B cell (primary cell): ENCODE measurements around the gene PGR. TPM values are rescaled to one million over a fixed set of nuclear protein-coding genes. Genes with fewer than 3 reads are reported as not detected.
A peak's percentile ranks its signal among the peaks of the same experiment; 100 is the strongest.

ENCODE experiments used
- ATAC-seq: fragments of 200-7000 bp; cut with Tn5 transposase; one replicate; pipeline ENCODE4 v1.10.0; 2021; ENCODE audit warnings: low read depth, mild to moderate bottlenecking, moderate number of reproducible peaks, moderate library complexity
- CTCF ChIA-PET: fragments of 350-600 bp; sonication (Branson Sonifier 250); formaldehyde crosslinking; loops from one replicate; lab custom pipeline; 2021; ENCODE audit warnings: antibody characterized with exemption, inconsistent platforms; lab: Charles Lee
- POLR2A ChIA-PET: fragments of 350-600 bp; sonication (Branson Sonifier 250); formaldehyde crosslinking; loops from one replicate; lab custom pipeline; 2021; ENCODE audit warnings: antibody characterized with exemption; lab: Charles Lee
- DNase-seq: peaks from one replicate; pipeline ENCODE4 v3.0.0; 2013
- H2AFZ ChIP-seq: 2 replicates; pipeline ENCODE4 v1.6.1; 2012; ENCODE audit warnings: mild to moderate bottlenecking, low read depth, low read length; ENCODE audit not compliant: insufficient read depth, poor library complexity, severe bottlenecking
- H3K27ac ChIP-seq, 2 donors: 1 replicate in 1 of 2; 2 replicates in 1 of 2; pipeline ENCODE4 v1.5.1; 2012 to 2013; ENCODE audit warnings: low read length in 2 of 2, mild to moderate bottlenecking in 2 of 2, moderate library complexity in 1 of 2
- H3K27me3 ChIP-seq, 4 experiments: fragments of 200-600 bp in 1 of 4; sonication (generic) in 1 of 4; replicated peaks in 1 of 4; 1 replicate in 2 of 4; 2 replicates in 2 of 4; pipeline versions ENCODE4 v1.6.1 to v1.7.0; 2013 to 2016; ENCODE audit warnings: low read length in 3 of 4, mild to moderate bottlenecking in 2 of 4, mixed read lengths in 1 of 4, moderate library complexity in 1 of 4; ENCODE audit not compliant: insufficient read depth in 4 of 4, control insufficient read depth in 3 of 4; ENCODE audit errors: control extremely low read depth in 1 of 4
- H3K36me3 ChIP-seq, 2 experiments: replicated peaks in 1 of 2; 1 replicate in 1 of 2; 2 replicates in 1 of 2; pipeline versions ENCODE4 v1.6.1 to v1.7.1; 2013; ENCODE audit warnings: low read length in 1 of 2; ENCODE audit not compliant: insufficient read depth in 2 of 2, control insufficient read depth in 1 of 2; ENCODE audit errors: control extremely low read depth in 1 of 2, extremely low read depth in 1 of 2
- H3K4me1 ChIP-seq, 2 donors: fragments of 200-600 bp in 1 of 2; sonication (generic) in 1 of 2; 1 replicate in 1 of 2; 2 replicates in 1 of 2; pipeline versions ENCODE4 v1.5.1 to v1.6.1; 2013 to 2017; ENCODE audit warnings: low read length in 2 of 2; ENCODE audit not compliant: control insufficient read depth in 2 of 2, insufficient read depth in 2 of 2
- H3K4me2 ChIP-seq: replicated peaks from 2 replicates; pipeline ENCODE3; 2012; ENCODE audit warnings: mild to moderate bottlenecking, low read depth, low read length; ENCODE audit not compliant: poor library complexity, severe bottlenecking
- H3K4me3 ChIP-seq, 5 experiments: fragments of 200-600 bp in 1 of 5; sonication (generic) in 1 of 5; 1 replicate in 3 of 5; 2 replicates in 2 of 5; pipeline versions ENCODE4 v1.5.1 to v1.7.0; 2011 to 2016; ENCODE audit warnings: low read length in 4 of 5, mild to moderate bottlenecking in 4 of 5, low read depth in 2 of 5, control low read depth in 1 of 5, moderate library complexity in 1 of 5; ENCODE audit not compliant: insufficient read depth in 1 of 5; ENCODE audit errors: control extremely low read depth in 1 of 5, extremely low read depth in 1 of 5
- H3K79me2 ChIP-seq: fragments of 200-600 bp; sonication (generic); one replicate; pipeline ENCODE4 v1.6.0; 2016; ENCODE audit warnings: low read length; ENCODE audit not compliant: control insufficient read depth, insufficient read depth
- H3K9ac ChIP-seq: fragments of 200-600 bp; sonication (generic); 2 replicates; pipeline ENCODE4 v1.6.1; 2017; ENCODE audit warnings: mild to moderate bottlenecking, low read length, moderate library complexity
- H3K9me3 ChIP-seq, 3 donors: one replicate each; pipeline versions ENCODE4 v1.6.1 to v1.7.1; 2013; ENCODE audit warnings: low read length in 2 of 3; ENCODE audit not compliant: control insufficient read depth in 2 of 3, insufficient read depth in 1 of 3; ENCODE audit errors: control extremely low read depth in 1 of 3
- H4K20me1 ChIP-seq: 2 replicates; pipeline ENCODE4 v1.6.0; 2012; ENCODE audit warnings: mild to moderate bottlenecking, low read length; ENCODE audit not compliant: insufficient read depth, control insufficient read depth, poor library complexity, severe bottlenecking
- H3K27ac Mint-ChIP-seq: one replicate; pipeline ENCODE4 v1.8.0; 2021; ENCODE audit warnings: mixed read lengths
- H3K27me3 Mint-ChIP-seq: one replicate; pipeline ENCODE4 v1.8.0; 2021; ENCODE audit warnings: mixed read lengths
- H3K4me1 Mint-ChIP-seq: one replicate; pipeline ENCODE4 v1.8.0; 2021; ENCODE audit warnings: mixed read lengths
- H3K4me3 Mint-ChIP-seq: one replicate; pipeline ENCODE4 v1.8.0; 2021; ENCODE audit warnings: mixed read lengths
- H3K9me3 Mint-ChIP-seq: one replicate; pipeline ENCODE4 v1.8.0; 2022; ENCODE audit warnings: mixed read lengths; ENCODE audit not compliant: insufficient read depth
- CTCF ChIP-seq: fragments of 200-600 bp; IDR thresholded peaks from one replicate; pipeline ENCODE4 v1.8.0; 2022; ENCODE audit warnings: antibody characterized with exemption, mild to moderate bottlenecking
- EZH2 ChIP-seq: IDR thresholded peaks from 2 replicates; pipeline ENCODE4 v1.6.1; 2012; ENCODE audit warnings: borderline replicate concordance, low read depth, mild to moderate bottlenecking, moderate library complexity, low read length; ENCODE audit not compliant: insufficient read depth, poor library complexity, severe bottlenecking
- WGBS: methylation state at CpG from one replicate; pipeline ENCODE4 v1.1.5; 2013; ENCODE audit warnings: missing lambda C conversion rate; ENCODE audit not compliant: insufficient coverage; 5-methylcytosine and 5-hydroxymethylcytosine counted together
- intact Hi-C: fragments of 100-400 bp; cut with micrococcal nuclease; formaldehyde crosslinking; loops from one replicate; pipeline ENCODE4 v1.10.0; 2022
- polyA plus RNA-seq: library from polyadenylated mRNA; depleted of rRNA; stranded (reverse); fragments of >200 nt; gene quantifications from 2 replicates; pipeline ENCODE4 v1.2.3, GENCODE V29; 2012
- total RNA-seq, 2 donors: library from RNA; stranded (reverse); fragments of 120-200 nt in 1 of 2; gene quantifications; 1 replicate in 1 of 2; 2 replicates in 1 of 2; pipeline versions ENCODE4 v1.2.3 to v1.2.4, GENCODE V29; 2013 to 2022

The PGR gene
- total and polyA plus RNA-seq, 2 donors (not counting 1 experiment from before 2014, with no cell fraction given), result not detected

- Histone ChIP-seq H3K27ac (no peak overlapping the region), H4K20me1 (no peaks in the 10 kb centered on the region), H3K27me3 (no peaks in the 10 kb centered on the region), H2AFZ (no peak overlapping the region), H3K4me3 (no peak overlapping the region), H3K9ac (no peak overlapping the region), H3K9me3 (no peaks in the 10 kb centered on the region), H3K4me2 (no peak overlapping the region), H3K36me3 (peaks cover 0 to 2% of the 10 kb centered on the region in 2 experiments), H3K79me2 (no peaks in the 10 kb centered on the region), H3K4me1 (no peaks in the 10 kb centered on the region)
- no peak overlapping the region for H3K4me3 Mint-ChIP-seq
- intact Hi-C loops, result no loop called here
- H3K27ac Mint-ChIP-seq, result no peak overlapping the region
- ATAC-seq (no peak), DNase-seq (no peak)
- H3K9me3 Mint-ChIP-seq, result no peaks in the 10 kb centered on the region
- ChIA-PET CTCF (no interaction called here), POLR2A (no interaction called here)
- TF ChIP-seq CTCF, result no peak
- TF ChIP-seq EZH2, result no peak
- no peaks in the 10 kb centered on the region for H3K27me3 Mint-ChIP-seq
- WGBS, result no CpG with 5 or more reads among the region's 1 CpG
- no peaks in the 10 kb centered on the region for H3K4me1 Mint-ChIP-seq
These were observed 138.7 kb downstream of the PGR start for GRCh38 chr11:100990931-100991330.

GRCh38 chr11:100984668-100985067 lies 144.9 kb downstream of the PGR start:
- Histone ChIP-seq H3K4me2 (no peak overlapping the region), H3K9me3 (no peaks in the 10 kb centered on the region), H3K9ac (peak overlapping the region; percentile 14), H3K79me2 (no peaks in the 10 kb centered on the region), H3K4me3 (no peak overlapping the region), H3K27ac (no peak overlapping the region), H3K4me1 (peaks cover 6 to 7% of the 10 kb centered on the region in 2 donors), H4K20me1 (no peaks in the 10 kb centered on the region), H3K36me3 (peaks cover 0 to 2% of the 10 kb centered on the region in 2 experiments), H3K27me3 (no peaks in the 10 kb centered on the region), H2AFZ (no peak overlapping the region)
- POLR2A ChIA-PET, result no interaction called here
- peaks cover 7% of the 10 kb centered on the region for H3K4me1 Mint-ChIP-seq
- no peaks in the 10 kb centered on the region for H3K27me3 Mint-ChIP-seq
- DNase-seq (peak; percentile 46), ATAC-seq (peak; percentile 36)
- no peaks in the 10 kb centered on the region for H3K9me3 Mint-ChIP-seq
- WGBS, result 0% methylated on average over 1 of the region's 3 CpGs
- TF ChIP-seq EZH2, result no peak
- TF ChIP-seq CTCF, result no peak
- no peak overlapping the region for H3K4me3 Mint-ChIP-seq
- CTCF ChIA-PET, result no interaction called here
- intact Hi-C loops, result no loop called here
- no peak overlapping the region for H3K27ac Mint-ChIP-seq
